ENCODE measurements around the gene SSX4B.

DNA sequence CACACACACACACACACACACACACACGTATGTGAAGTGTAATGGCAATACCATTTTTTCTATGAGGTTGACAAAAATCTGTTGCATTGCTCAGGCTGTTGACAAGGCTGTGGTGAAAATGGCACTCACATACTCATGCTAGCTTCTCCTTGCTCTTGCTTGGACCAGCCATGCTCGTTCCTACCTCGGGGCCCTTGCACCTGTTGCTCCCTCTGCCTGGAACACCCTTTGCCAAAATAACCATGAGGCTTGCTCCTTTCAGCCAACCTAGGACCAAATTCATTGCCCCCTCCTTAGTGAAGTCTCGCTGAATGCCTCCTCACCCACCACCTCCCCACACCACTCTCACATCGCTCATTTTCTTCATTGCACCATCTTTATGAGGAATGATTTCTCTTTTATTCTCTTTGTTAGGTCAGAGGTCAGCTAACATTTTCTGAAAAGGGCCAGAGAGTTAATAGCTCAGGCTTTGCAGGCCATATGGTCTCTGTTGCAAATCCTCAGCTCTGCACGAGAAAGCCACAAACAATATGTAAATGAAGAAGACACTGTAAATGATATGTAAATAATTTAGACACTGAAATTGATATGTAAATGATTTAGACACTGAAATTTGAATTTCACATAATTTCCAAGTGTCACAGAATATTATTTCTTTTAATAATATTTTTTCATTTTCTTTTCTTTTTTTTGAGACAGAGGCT is 45.0 kb upstream of the SSX4B start:
- TF ChIP-seq, protein P1, sequence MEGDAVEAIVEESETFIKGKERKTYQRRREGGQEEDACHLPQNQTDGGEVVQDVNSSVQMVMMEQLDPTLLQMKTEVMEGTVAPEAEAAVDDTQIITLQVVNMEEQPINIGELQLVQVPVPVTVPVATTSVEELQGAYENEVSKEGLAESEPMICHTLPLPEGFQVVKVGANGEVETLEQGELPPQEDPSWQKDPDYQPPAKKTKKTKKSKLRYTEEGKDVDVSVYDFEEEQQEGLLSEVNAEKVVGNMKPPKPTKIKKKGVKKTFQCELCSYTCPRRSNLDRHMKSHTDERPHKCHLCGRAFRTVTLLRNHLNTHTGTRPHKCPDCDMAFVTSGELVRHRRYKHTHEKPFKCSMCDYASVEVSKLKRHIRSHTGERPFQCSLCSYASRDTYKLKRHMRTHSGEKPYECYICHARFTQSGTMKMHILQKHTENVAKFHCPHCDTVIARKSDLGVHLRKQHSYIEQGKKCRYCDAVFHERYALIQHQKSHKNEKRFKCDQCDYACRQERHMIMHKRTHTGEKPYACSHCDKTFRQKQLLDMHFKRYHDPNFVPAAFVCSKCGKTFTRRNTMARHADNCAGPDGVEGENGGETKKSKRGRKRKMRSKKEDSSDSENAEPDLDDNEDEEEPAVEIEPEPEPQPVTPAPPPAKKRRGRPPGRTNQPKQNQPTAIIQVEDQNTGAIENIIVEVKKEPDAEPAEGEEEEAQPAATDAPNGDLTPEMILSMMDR (IDR thresholded peaks at IDR 0.05) = no peak
- TF ChIP-seq POLR2A (IDR thresholded peaks at IDR 0.05) = no peak

Data from Peyer's patch (tissue), 4 donors.